PC-9 (cell line): Measurements from ENCODE around the gene SHISA7. TPM values are rescaled to one million over a fixed set of nuclear protein-coding genes. Genes with fewer than 3 reads are reported as not detected.

Experiments
- BruUV-seq: library from RNA; stranded (reverse); fragments of 400-500 nt; replicated peaks from 2 replicates; lab custom pipeline; 2021; lab: Mats Ljungman, UMichigan
- CTCF ChIA-PET: fragments of 300-600 bp; sonication (Branson Sonifier 250); formaldehyde crosslinking; loops from one replicate; lab custom pipeline; 2022; ENCODE audit warnings: antibody characterized with exemption; lab: Charles Lee
- POLR2A ChIA-PET: fragments of 300-600 bp; sonication (Branson Sonifier 250); formaldehyde crosslinking; loops from one replicate; lab custom pipeline; 2022; ENCODE audit warnings: antibody characterized with exemption; ENCODE audit not compliant: unreplicated experiment; lab: Charles Lee
- DNase-seq, 2 experiments: peaks; one replicate each; pipeline versions ENCODE4 v3.0.0 to v3.0.0-alpha.2; 2015 to 2022; ENCODE audit warnings: mixed read lengths in 1 of 2
- H2AFZ ChIP-seq: fragments of 200-600 bp; sonication (generic); 2 replicates; pipeline ENCODE4 v1.8.1; 2017; ENCODE audit warnings: antibody characterized with exemption
- H3F3A ChIP-seq: fragments of 200-600 bp; sonication (generic); 2 replicates; pipeline ENCODE4 v1.8.1; 2017; ENCODE audit warnings: antibody characterized with exemption, mild to moderate bottlenecking, low read depth; ENCODE audit not compliant: insufficient read depth
- H3K27ac ChIP-seq: fragments of 200-600 bp; sonication (generic); 2 replicates; pipeline ENCODE4 v1.6.1; 2016; ENCODE audit warnings: mixed run types
- H3K27me3 ChIP-seq: fragments of 200-600 bp; sonication (generic); 2 replicates; pipeline ENCODE4 v1.6.1; 2016; ENCODE audit warnings: low read depth, mixed run types; ENCODE audit not compliant: insufficient read depth
- H3K36me3 ChIP-seq: fragments of 200-600 bp; sonication (generic); 2 replicates; pipeline ENCODE4 v1.6.1; 2016; ENCODE audit warnings: low read depth, mixed run types
- H3K4me1 ChIP-seq: fragments of 200-600 bp; sonication (generic); replicated peaks from 2 replicates; pipeline ENCODE4 v1.6.1; 2016; ENCODE audit warnings: mixed run types; ENCODE audit not compliant: insufficient read depth
- H3K4me2 ChIP-seq: fragments of 200-600 bp; sonication (generic); 2 replicates; pipeline ENCODE4 v1.6.1; 2017; ENCODE audit warnings: mixed run types
- H3K4me3 ChIP-seq: fragments of 200-600 bp; sonication (generic); 2 replicates; pipeline ENCODE4 v1.6.1; 2016; ENCODE audit warnings: mixed run types
- H3K79me2 ChIP-seq: fragments of 200-600 bp; sonication (generic); 2 replicates; pipeline ENCODE4 v1.6.1; 2017; ENCODE audit warnings: low read depth, mixed run types
- H3K9me2 ChIP-seq: fragments of 200-600 bp; sonication (generic); 2 replicates; pipeline ENCODE4 v1.8.1; 2017; ENCODE audit warnings: mild to moderate bottlenecking; ENCODE audit not compliant: insufficient read depth
- H3K9me3 ChIP-seq: fragments of 200-600 bp; sonication (generic); 2 replicates; pipeline ENCODE4 v1.8.1; 2016; ENCODE audit warnings: low read depth; ENCODE audit not compliant: insufficient read depth
- H4K20me1 ChIP-seq: fragments of 200-600 bp; sonication (generic); 2 replicates; pipeline ENCODE4 v1.8.1; 2017; ENCODE audit not compliant: insufficient read depth
- CTCF ChIP-seq: fragments of 200-600 bp; sonication (generic); conservative IDR thresholded peaks from 2 replicates; pipeline ENCODE4 v1.6.1; 2017; ENCODE audit warnings: mixed run types, antibody characterized with exemption, mild to moderate bottlenecking, moderate library complexity
- EZH2 ChIP-seq: fragments of 200-600 bp; sonication (generic); IDR thresholded peaks from 2 replicates; pipeline ENCODE4 v1.8.0; 2017; ENCODE audit warnings: antibody characterized with exemption, low read depth
- intact Hi-C: fragments of 100-400 bp; cut with micrococcal nuclease; formaldehyde crosslinking; loops from one replicate; pipeline ENCODE4 v1.10.0; 2022; ENCODE audit not compliant: unreplicated experiment
- total RNA-seq: library from RNA; stranded (reverse); gene quantifications from 2 replicates; pipeline ENCODE4 v1.2.3, GENCODE V29; 2021

The SHISA7 gene
- total RNA-seq, 1 experiment from 2014 or later = not detected

- intact Hi-C loops = no loop called here
- H3K27me3 ChIP-seq = peaks cover 38% of the 10 kb centered on the region
- no TSS peak for BruUV-seq
These were observed 4.5 kb upstream of the SHISA7 start for GRCh38 chr19:55447421-55448174.

GRCh38 chr19:55446060-55446459 is 3.0 kb upstream of the SHISA7 start:
- Histone ChIP-seq H3K36me3 (no peaks in the 10 kb centered on the region), H4K20me1 (no peaks in the 10 kb centered on the region), H2AFZ (no peak overlapping the region), H3K79me2 (no peaks in the 10 kb centered on the region), H3K9me3 (no peaks in the 10 kb centered on the region; the same call in 1 of the 2 replicates), H3K4me1 (no peaks in the 10 kb centered on the region), H3K4me2 (no peak overlapping the region), H3K27me3 (peaks cover 49% of the 10 kb centered on the region), H3K27ac (no peak overlapping the region), H3F3A (peaks cover 20% of the 10 kb centered on the region), H3K9me2 (no peaks in the 10 kb centered on the region), H3K4me3 (no peak overlapping the region)
- BruUV-seq = no TSS peak
- no peak for DNase-seq
- no peak for TF ChIP-seq EZH2
- TF ChIP-seq CTCF = no peak
- intact Hi-C loops = no loop called here
- CTCF ChIA-PET = interaction anchor here (0.6 kb wide), 1 partner anchor 22 kb away, joined by 3 read pairs; no protein-coding TSS in a partner anchor
- POLR2A ChIA-PET = no interaction called here

More at GRCh38 chr19:55447421-55448174, 4.5 kb upstream of the SHISA7 start:
- peak; percentile 61 to 68 for DNase-seq
- Histone ChIP-seq H3K27ac (no peak overlapping the region), H3K79me2 (no peaks in the 10 kb centered on the region), H3K9me2 (no peaks in the 10 kb centered on the region), H3F3A (peaks cover 20% of the 10 kb centered on the region), H3K4me3 (no peak overlapping the region), H3K36me3 (no peaks in the 10 kb centered on the region), H3K4me1 (no peaks in the 10 kb centered on the region), H4K20me1 (no peaks in the 10 kb centered on the region), H2AFZ (no peak overlapping the region), H3K9me3 (no peaks in the 10 kb centered on the region; the same call in 1 of the 2 replicates), H3K4me2 (no peak overlapping the region)
- ChIA-PET CTCF (interaction anchor here (0.7 kb wide), 1 partner anchor 180 kb away, joined by 6 read pairs; no protein-coding TSS in a partner anchor), POLR2A (no interaction called here)
- TF ChIP-seq CTCF = no peak
- no peak for TF ChIP-seq EZH2

- no peak overlapping the region for H2AFZ ChIP-seq
- H3K9me3 ChIP-seq = no peaks in the 10 kb centered on the region; the same call in 1 of the 2 replicates
- intact Hi-C loops = no loop called here
- POLR2A ChIA-PET = no interaction called here
- no peaks in the 10 kb centered on the region for H3K36me3 ChIP-seq
- peaks cover 19% of the 10 kb centered on the region for H3F3A ChIP-seq
- CTCF ChIA-PET = no interaction called here
- no peaks in the 10 kb centered on the region for H3K79me2 ChIP-seq
- no peak overlapping the region for H3K4me2 ChIP-seq
- H4K20me1 ChIP-seq = no peaks in the 10 kb centered on the region; the same call in 1 of the 2 replicates
- H3K27me3 ChIP-seq = peaks cover 52% of the 10 kb centered on the region
- DNase-seq = no peak
- no TSS peak for BruUV-seq
- TF ChIP-seq EZH2 (no peak), CTCF (no peak)
- H3K4me1 ChIP-seq = no peaks in the 10 kb centered on the region
- no peak overlapping the region for H3K27ac ChIP-seq
- H3K9me2 ChIP-seq = no peaks in the 10 kb centered on the region
- H3K4me3 ChIP-seq = no peak overlapping the region
These were observed 1.5 kb upstream of the SHISA7 start for GRCh38 chr19:55444646-55445045.
